HG02798 (cell line): ENCODE data around the gene DDX17.

ENCODE experiments used
- ATAC-seq: cut with Tn5 transposase; IDR thresholded peaks from one replicate; pipeline ENCODE4 v1.9.1; 2021; ENCODE audit warnings: mild to moderate bottlenecking; ENCODE audit not compliant: unreplicated experiment, poor library complexity

The DDX17 gene

GRCh38 chr22:38451864-38452263 is 54.2 kb downstream of the DDX17 start:
- ATAC-seq: no peak

- no peak for ATAC-seq
These were observed 54.7 kb downstream of the DDX17 start for GRCh38 chr22:38451404-38451803.

- ATAC-seq: no peak
These were observed 55.8 kb downstream of the DDX17 start for GRCh38 chr22:38450234-38450797.

GRCh38 chr22:38449776-38450175 is 56.3 kb downstream of the DDX17 start:
- no peak for ATAC-seq

- no peak for ATAC-seq
These were observed 57.0 kb downstream of the DDX17 start for GRCh38 chr22:38448945-38449745.

- ATAC-seq: no peak
These were observed 60.0 kb downstream of the DDX17 start for GRCh38 chr22:38446018-38446601.

- ATAC-seq: no peak
These were observed 61.3 kb downstream of the DDX17 start for GRCh38 chr22:38444783-38445182.

- no peak for ATAC-seq
These were observed 62.2 kb downstream of the DDX17 start for GRCh38 chr22:38443628-38444521.

GRCh38 chr22:38442967-38443627 is 63.0 kb downstream of the DDX17 start:
- ATAC-seq: no peak

GRCh38 chr22:38441620-38442287 is 64.4 kb downstream of the DDX17 start:
- ATAC-seq: no peak

- no peak for ATAC-seq
These were observed 65.3 kb downstream of the DDX17 start for GRCh38 chr22:38440747-38441350.

GRCh38 chr22:38437416-38437815 is 68.7 kb downstream of the DDX17 start:
- no peak for ATAC-seq

GRCh38 chr22:38436629-38437395 is 69.3 kb downstream of the DDX17 start:
- ATAC-seq: no peak

- ATAC-seq: no peak
These were observed 70.1 kb downstream of the DDX17 start for GRCh38 chr22:38435965-38436364.

GRCh38 chr22:38435010-38435409 is 71.1 kb downstream of the DDX17 start:
- ATAC-seq: no peak

- ATAC-seq: no peak
These were observed 72.2 kb downstream of the DDX17 start for GRCh38 chr22:38433871-38434270.
